ENCODE results near the gene SPATA31C1. TPM values are rescaled to one million over a fixed set of nuclear protein-coding genes. Genes with fewer than 3 reads are reported as not detected.

SPATA31C1 gene
- total RNA-seq, 1 experiment from 2014 or later: not detected

DNA sequence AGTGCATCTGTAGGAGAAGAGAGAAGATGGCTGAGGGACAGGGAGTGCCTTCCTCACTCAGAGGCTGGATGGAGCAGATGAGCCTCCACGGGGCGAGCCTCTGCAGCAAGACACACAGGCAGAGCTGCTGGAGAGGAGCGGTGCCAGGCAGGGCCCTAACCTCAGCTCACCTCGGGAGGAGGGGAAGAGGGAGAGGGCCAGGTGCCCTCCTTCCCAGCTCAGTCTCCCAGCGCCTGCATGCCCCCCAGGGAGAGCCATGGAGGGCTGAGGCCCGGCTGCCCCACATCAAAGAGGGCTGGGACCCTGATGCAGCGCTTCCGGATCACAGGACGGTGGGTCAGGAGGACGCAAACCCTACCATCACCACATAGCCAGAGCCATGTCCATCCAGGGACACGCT, 48.7 kb upstream of the SPATA31C1 start:
- peaks cover 0 to 12% of the 10 kb centered on the region in 2 experiments; a peak in 2 of 4 replicates for H3K4me1 ChIP-seq (ENCODE audit: control insufficient read depth in 1 of 2, insufficient read depth in 2 of 2, low read length in 2 of 2)
- no peaks in the 10 kb centered on the region for H4K20me1 ChIP-seq (ENCODE audit: insufficient read depth)
- H3K36me3 ChIP-seq (ENCODE audit: control insufficient read depth in 1 of 2, insufficient read depth in 2 of 2, low read length in 2 of 2): no peaks in the 10 kb centered on the region
- 0 out of 2 replicates have a peak, but pooled peaks have one; percentile 7 for ATAC-seq
- ChIA-PET RAD21 (ENCODE audit: low non-redundant PET in 1 of 2, low total read pairs in 2 of 2, uncharacterized antibody in 2 of 2, unreplicated experiment in 2 of 2) (no interaction called here), CTCF (no interaction called here), POLR2A (no interaction called here)
- H3K9me2 ChIP-seq (ENCODE audit: insufficient read depth): no peaks in the 10 kb centered on the region
- no peak overlapping the region for H3K4me2 ChIP-seq (ENCODE audit: low read length)
- no peak for DNase-seq (ENCODE audit: low read depth, low spot score)
- no peaks in the 10 kb centered on the region for H3K79me2 ChIP-seq (ENCODE audit: insufficient read depth, low read length)
- H3K27me3 ChIP-seq (ENCODE audit: insufficient read depth, low read length): no peaks in the 10 kb centered on the region
- no peaks in the 10 kb centered on the region for H3K9me3 ChIP-seq (ENCODE audit: control insufficient read depth in 1 of 2, insufficient read depth in 1 of 2, low read depth in 1 of 2, low read length in 2 of 2)
- H3K27ac ChIP-seq (ENCODE audit: low read depth, low read length): no peak overlapping the region
- TF ChIP-seq ZFX (IDR thresholded peaks at IDR 0.05) (no peak), ELF1 (IDR thresholded peaks at IDR 0.05; ENCODE audit: borderline replicate concordance, low read depth) (no peak), JUND (IDR thresholded peaks at IDR 0.05) (no peak), POLR2A (IDR thresholded peaks at IDR 0.05; ENCODE audit: borderline replicate concordance, extremely low read depth, insufficient read depth, insufficient read length) (no peak), CEBPB (IDR thresholded peaks at IDR 0.05; ENCODE audit: low read depth) (no peak), SP1 (IDR thresholded peaks at IDR 0.05; ENCODE audit: low read depth) (no peak), EZH2phosphoT487 (IDR thresholded peaks at IDR 0.05; ENCODE audit: borderline replicate concordance) (no peak), SIN3A (IDR thresholded peaks at IDR 0.05; ENCODE audit: low read depth) (no peak), YY1 (IDR thresholded peaks at IDR 0.05; ENCODE audit: extremely low read depth, insufficient replicate concordance, low read depth, low read length) (no peak), POLR2AphosphoS5 (IDR thresholded peaks at IDR 0.05; ENCODE audit: low read depth, low read length) (no peak), SRF (IDR thresholded peaks at IDR 0.05; ENCODE audit: low read depth) (no peak), EGR1 (IDR thresholded peaks at IDR 0.05; ENCODE audit: low read depth) (no peak), EZH2 (IDR thresholded peaks at IDR 0.05) (no peak)
- TF ChIP-seq, protein P1, sequence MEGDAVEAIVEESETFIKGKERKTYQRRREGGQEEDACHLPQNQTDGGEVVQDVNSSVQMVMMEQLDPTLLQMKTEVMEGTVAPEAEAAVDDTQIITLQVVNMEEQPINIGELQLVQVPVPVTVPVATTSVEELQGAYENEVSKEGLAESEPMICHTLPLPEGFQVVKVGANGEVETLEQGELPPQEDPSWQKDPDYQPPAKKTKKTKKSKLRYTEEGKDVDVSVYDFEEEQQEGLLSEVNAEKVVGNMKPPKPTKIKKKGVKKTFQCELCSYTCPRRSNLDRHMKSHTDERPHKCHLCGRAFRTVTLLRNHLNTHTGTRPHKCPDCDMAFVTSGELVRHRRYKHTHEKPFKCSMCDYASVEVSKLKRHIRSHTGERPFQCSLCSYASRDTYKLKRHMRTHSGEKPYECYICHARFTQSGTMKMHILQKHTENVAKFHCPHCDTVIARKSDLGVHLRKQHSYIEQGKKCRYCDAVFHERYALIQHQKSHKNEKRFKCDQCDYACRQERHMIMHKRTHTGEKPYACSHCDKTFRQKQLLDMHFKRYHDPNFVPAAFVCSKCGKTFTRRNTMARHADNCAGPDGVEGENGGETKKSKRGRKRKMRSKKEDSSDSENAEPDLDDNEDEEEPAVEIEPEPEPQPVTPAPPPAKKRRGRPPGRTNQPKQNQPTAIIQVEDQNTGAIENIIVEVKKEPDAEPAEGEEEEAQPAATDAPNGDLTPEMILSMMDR (IDR thresholded peaks at IDR 0.05 in 2 of 3, conservative IDR thresholded peaks at IDR 0.05 in 1 of 3; ENCODE audit: borderline replicate concordance in 1 of 3, insufficient read depth in 1 of 3, low read depth in 2 of 3, low read length in 2 of 3): no peak
- TF ChIP-seq, protein P2, sequence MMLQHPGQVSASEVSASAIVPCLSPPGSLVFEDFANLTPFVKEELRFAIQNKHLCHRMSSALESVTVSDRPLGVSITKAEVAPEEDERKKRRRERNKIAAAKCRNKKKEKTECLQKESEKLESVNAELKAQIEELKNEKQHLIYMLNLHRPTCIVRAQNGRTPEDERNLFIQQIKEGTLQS (IDR thresholded peaks at IDR 0.05): no peak
- TF ChIP-seq, protein P3, sequence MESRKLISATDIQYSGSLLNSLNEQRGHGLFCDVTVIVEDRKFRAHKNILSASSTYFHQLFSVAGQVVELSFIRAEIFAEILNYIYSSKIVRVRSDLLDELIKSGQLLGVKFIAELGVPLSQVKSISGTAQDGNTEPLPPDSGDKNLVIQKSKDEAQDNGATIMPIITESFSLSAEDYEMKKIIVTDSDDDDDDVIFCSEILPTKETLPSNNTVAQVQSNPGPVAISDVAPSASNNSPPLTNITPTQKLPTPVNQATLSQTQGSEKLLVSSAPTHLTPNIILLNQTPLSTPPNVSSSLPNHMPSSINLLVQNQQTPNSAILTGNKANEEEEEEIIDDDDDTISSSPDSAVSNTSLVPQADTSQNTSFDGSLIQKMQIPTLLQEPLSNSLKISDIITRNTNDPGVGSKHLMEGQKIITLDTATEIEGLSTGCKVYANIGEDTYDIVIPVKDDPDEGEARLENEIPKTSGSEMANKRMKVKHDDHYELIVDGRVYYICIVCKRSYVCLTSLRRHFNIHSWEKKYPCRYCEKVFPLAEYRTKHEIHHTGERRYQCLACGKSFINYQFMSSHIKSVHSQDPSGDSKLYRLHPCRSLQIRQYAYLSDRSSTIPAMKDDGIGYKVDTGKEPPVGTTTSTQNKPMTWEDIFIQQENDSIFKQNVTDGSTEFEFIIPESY (IDR thresholded peaks at IDR 0.05; ENCODE audit: extremely low read depth, insufficient replicate concordance, low read length): no peak
- TF ChIP-seq, protein P4, sequence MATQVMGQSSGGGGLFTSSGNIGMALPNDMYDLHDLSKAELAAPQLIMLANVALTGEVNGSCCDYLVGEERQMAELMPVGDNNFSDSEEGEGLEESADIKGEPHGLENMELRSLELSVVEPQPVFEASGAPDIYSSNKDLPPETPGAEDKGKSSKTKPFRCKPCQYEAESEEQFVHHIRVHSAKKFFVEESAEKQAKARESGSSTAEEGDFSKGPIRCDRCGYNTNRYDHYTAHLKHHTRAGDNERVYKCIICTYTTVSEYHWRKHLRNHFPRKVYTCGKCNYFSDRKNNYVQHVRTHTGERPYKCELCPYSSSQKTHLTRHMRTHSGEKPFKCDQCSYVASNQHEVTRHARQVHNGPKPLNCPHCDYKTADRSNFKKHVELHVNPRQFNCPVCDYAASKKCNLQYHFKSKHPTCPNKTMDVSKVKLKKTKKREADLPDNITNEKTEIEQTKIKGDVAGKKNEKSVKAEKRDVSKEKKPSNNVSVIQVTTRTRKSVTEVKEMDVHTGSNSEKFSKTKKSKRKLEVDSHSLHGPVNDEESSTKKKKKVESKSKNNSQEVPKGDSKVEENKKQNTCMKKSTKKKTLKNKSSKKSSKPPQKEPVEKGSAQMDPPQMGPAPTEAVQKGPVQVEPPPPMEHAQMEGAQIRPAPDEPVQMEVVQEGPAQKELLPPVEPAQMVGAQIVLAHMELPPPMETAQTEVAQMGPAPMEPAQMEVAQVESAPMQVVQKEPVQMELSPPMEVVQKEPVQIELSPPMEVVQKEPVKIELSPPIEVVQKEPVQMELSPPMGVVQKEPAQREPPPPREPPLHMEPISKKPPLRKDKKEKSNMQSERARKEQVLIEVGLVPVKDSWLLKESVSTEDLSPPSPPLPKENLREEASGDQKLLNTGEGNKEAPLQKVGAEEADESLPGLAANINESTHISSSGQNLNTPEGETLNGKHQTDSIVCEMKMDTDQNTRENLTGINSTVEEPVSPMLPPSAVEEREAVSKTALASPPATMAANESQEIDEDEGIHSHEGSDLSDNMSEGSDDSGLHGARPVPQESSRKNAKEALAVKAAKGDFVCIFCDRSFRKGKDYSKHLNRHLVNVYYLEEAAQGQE (IDR thresholded peaks at IDR 0.05; ENCODE audit: low read depth): no peak
- TF ChIP-seq, protein P5, sequence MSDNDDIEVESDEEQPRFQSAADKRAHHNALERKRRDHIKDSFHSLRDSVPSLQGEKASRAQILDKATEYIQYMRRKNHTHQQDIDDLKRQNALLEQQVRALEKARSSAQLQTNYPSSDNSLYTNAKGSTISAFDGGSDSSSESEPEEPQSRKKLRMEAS (IDR thresholded peaks at IDR 0.05): no peak
- no TSS peak for BruUV-seq (replicated peaks)
- intact Hi-C loops (cut with micrococcal nuclease): no loop called here
- H3K9ac ChIP-seq (ENCODE audit: low read length): no peak overlapping the region
- no peak overlapping the region for H2AFZ ChIP-seq (ENCODE audit: low read depth, low read length, poor library complexity, severe bottlenecking)
- H3K4me3 ChIP-seq (replicated peaks in 1 of 2; ENCODE audit: low read depth in 1 of 2, low read length in 2 of 2): no peak overlapping the region

Data from HCT116 (cell line).